HG03196 (cell line): ENCODE measurements around the gene ZMYM1.
A peak's percentile ranks its signal among the peaks of the same experiment; 100 is the strongest.
"Not testable (repeated sequence)": the region's sequence is repeated elsewhere in the genome, so short reads cannot be mapped to it uniquely, and the experiment has no call there.

Experiments
- ATAC-seq: cut with Tn5 transposase; IDR thresholded peaks from one replicate; pipeline ENCODE4 v1.9.1; 2021; ENCODE audit not compliant: unreplicated experiment

The ZMYM1 gene

GRCh38 chr1:35079003-35079930, at the start of gene ZMYM1:
Gene ZMYM1, plus strand, starts transcription at chr1:35079385. Its CDS starts 14,603 bp downstream, at chr1:35093988.
- peak; percentile 89 for ATAC-seq

- ATAC-seq = no peak
Measured at GRCh38 chr1:35029761-35030160, 49.4 kb upstream of the ZMYM1 start.

- no peak for ATAC-seq
Measured at GRCh38 chr1:35030338-35030737, 48.8 kb upstream of the ZMYM1 start.

- no peak for ATAC-seq
Measured at GRCh38 chr1:35030756-35031446, 48.3 kb upstream of the ZMYM1 start.

- ATAC-seq = no peak
Measured at GRCh38 chr1:35032384-35032739, 46.8 kb upstream of the ZMYM1 start.

GRCh38 chr1:35033346-35033745, 45.8 kb upstream of the ZMYM1 start:
- ATAC-seq = no peak

GRCh38 chr1:35036621-35037020, 42.6 kb upstream of the ZMYM1 start:
- ATAC-seq = no peak

GRCh38 chr1:35037206-35037605, 42.0 kb upstream of the ZMYM1 start:
- no peak for ATAC-seq

- no peak for ATAC-seq
Measured at GRCh38 chr1:35038723-35039122, 40.5 kb upstream of the ZMYM1 start.

GRCh38 chr1:35043498-35043897, 35.7 kb upstream of the ZMYM1 start:
- ATAC-seq = no peak

GRCh38 chr1:35044431-35044830, 34.8 kb upstream of the ZMYM1 start:
- no peak for ATAC-seq

GRCh38 chr1:35046730-35047129, 32.5 kb upstream of the ZMYM1 start:
- ATAC-seq = no peak

- ATAC-seq = no peak
Measured at GRCh38 chr1:35047188-35047858, 31.9 kb upstream of the ZMYM1 start.

- no peak for ATAC-seq
Measured at GRCh38 chr1:35049116-35049515, 30.1 kb upstream of the ZMYM1 start.

- ATAC-seq = no peak
Measured at GRCh38 chr1:35053433-35053832, 25.8 kb upstream of the ZMYM1 start.

- ATAC-seq = not testable (repeated sequence)
Measured at GRCh38 chr1:35054282-35054681, 24.9 kb upstream of the ZMYM1 start.

- ATAC-seq = not testable (repeated sequence)
Measured at GRCh38 chr1:35058321-35058720, 20.9 kb upstream of the ZMYM1 start.

- ATAC-seq = no peak
Measured at GRCh38 chr1:35058988-35059387, 20.2 kb upstream of the ZMYM1 start.

GRCh38 chr1:35062518-35063196, 16.5 kb upstream of the ZMYM1 start:
- ATAC-seq = no peak

- no peak for ATAC-seq
Measured at GRCh38 chr1:35064265-35064664, 14.9 kb upstream of the ZMYM1 start.

GRCh38 chr1:35069746-35070145, 9.4 kb upstream of the ZMYM1 start:
- ATAC-seq = no peak
